Measurements from ENCODE around the gene SKP1. TPM values are rescaled to one million over a fixed set of nuclear protein-coding genes. Genes with fewer than 3 reads are reported as not detected.

Gene SKP1
- total RNA-seq, 1 experiment from 2014 or later, result 245 TPM

- ChIA-PET RAD21 (ENCODE audit: low non-redundant PET in 1 of 2, low total read pairs in 2 of 2, uncharacterized antibody in 2 of 2, unreplicated experiment in 2 of 2) (no interaction called here), CTCF (interaction anchor here (1.1 to 1.3 kb wide), 2 partner anchors 9 to 75 kb away, joined by 3 read pairs; no protein-coding TSS in a partner anchor), POLR2A (interaction anchor here (0.6 to 0.7 kb wide), 4 partner anchors 14 to 768 kb away, joined by 3 to 4 read pairs (median 3); no protein-coding TSS in a partner anchor)
- ATAC-seq (peak; percentile 43), DNase-seq (ENCODE audit: low read depth, low spot score) (no peak)
- peak overlapping the region; percentile 93 for H3K4me2 ChIP-seq (ENCODE audit: low read length)
- H3K36me3 ChIP-seq (ENCODE audit: control insufficient read depth in 1 of 2, insufficient read depth in 2 of 2, low read length in 2 of 2), result 0 out of 4 replicates have a peak, but pooled peaks cover 0 to 8% of the 10 kb centered on the region in 2 experiments
- H3K4me1 ChIP-seq (ENCODE audit: control insufficient read depth in 1 of 2, insufficient read depth in 2 of 2, low read length in 2 of 2), result peaks cover 4 to 28% of the 10 kb centered on the region in 2 experiments; a peak in 3 of 4 replicates
- H3K9me2 ChIP-seq (ENCODE audit: insufficient read depth), result no peaks in the 10 kb centered on the region
- H3K79me2 ChIP-seq (ENCODE audit: insufficient read depth, low read length), result no peaks in the 10 kb centered on the region
- no peaks in the 10 kb centered on the region for H4K20me1 ChIP-seq (ENCODE audit: insufficient read depth)
- TF ChIP-seq FOSL1 (IDR thresholded peaks at IDR 0.05; ENCODE audit: low read depth), result no peak
- peak; percentile 40 for TF ChIP-seq ZFX (IDR thresholded peaks at IDR 0.05)
- TF ChIP-seq EGR1 (IDR thresholded peaks at IDR 0.05; ENCODE audit: low read depth), result 0 out of 2 replicates have a peak, but pooled peaks have one; percentile 43
- no peak for TF ChIP-seq SRF (IDR thresholded peaks at IDR 0.05; ENCODE audit: low read depth)
- no peak for TF ChIP-seq ELF1 (IDR thresholded peaks at IDR 0.05; ENCODE audit: borderline replicate concordance, low read depth)
- H3K27me3 ChIP-seq (ENCODE audit: insufficient read depth, low read length), result no peaks in the 10 kb centered on the region
- intact Hi-C loops (cut with micrococcal nuclease), result no loop called here
- no TSS peak for BruUV-seq (replicated peaks)
- peak overlapping the region; percentile 63; the same call in 1 of the 2 replicates for H3K27ac ChIP-seq (ENCODE audit: low read depth, low read length)
- H3K9ac ChIP-seq (ENCODE audit: low read length), result peak overlapping the region; percentile 70
- no peak overlapping the region for H2AFZ ChIP-seq (ENCODE audit: low read depth, low read length, poor library complexity, severe bottlenecking)
- no peaks in the 10 kb centered on the region for H3K9me3 ChIP-seq (ENCODE audit: control insufficient read depth in 1 of 2, insufficient read depth in 1 of 2, low read depth in 1 of 2, low read length in 2 of 2)
- H3K4me3 ChIP-seq (replicated peaks in 1 of 2; ENCODE audit: low read depth in 1 of 2, low read length in 2 of 2), result peak overlapping the region; percentile 57 to 69
Observed at GRCh38 chr5:134114886-134115805, 61.6 kb downstream of the SKP1 start.
